ENCODE data around the gene PAGE2B.
"Not testable (repeated sequence)": the region's sequence is repeated elsewhere in the genome, so short reads cannot be mapped to it uniquely, and the experiment has no call there.

Gene PAGE2B

GRCh38 chrX:55074851-55075467 lies at the start of gene PAGE2B:
Gene PAGE2B, plus strand, starts transcription at chrX:55075030. Its CDS starts 1,012 bp downstream, at chrX:55076042.
- no peak for DNase-seq (ENCODE audit: low read depth)

- DNase-seq (ENCODE audit: low read depth), result no peak
These were observed 48.7 kb upstream of the PAGE2B start for GRCh38 chrX:55026143-55026542.

- DNase-seq (ENCODE audit: low read depth), result no peak
These were observed 48.0 kb upstream of the PAGE2B start for GRCh38 chrX:55026840-55027239.

- DNase-seq (ENCODE audit: low read depth), result no peak
These were observed 46.8 kb upstream of the PAGE2B start for GRCh38 chrX:55028040-55028439.

- DNase-seq (ENCODE audit: low read depth), result no peak
These were observed 46.2 kb upstream of the PAGE2B start for GRCh38 chrX:55028611-55029010.

GRCh38 chrX:55029291-55029690 lies 45.5 kb upstream of the PAGE2B start:
- DNase-seq (ENCODE audit: low read depth), result no peak

- DNase-seq (ENCODE audit: low read depth), result no peak
These were observed 44.3 kb upstream of the PAGE2B start, which contains the start of gene ALAS2 for GRCh38 chrX:55030271-55031205. Gene ALAS2, minus strand, starts transcription at chrX:55030977. Its CDS starts 4,977 bp downstream, at chrX:55026000.

GRCh38 chrX:55033429-55033828 lies 41.4 kb upstream of the PAGE2B start:
- DNase-seq (ENCODE audit: low read depth), result no peak

- no peak for DNase-seq (ENCODE audit: low read depth)
These were observed 35.4 kb upstream of the PAGE2B start for GRCh38 chrX:55039471-55039870.

GRCh38 chrX:55041514-55041913 lies 33.3 kb upstream of the PAGE2B start:
- no peak for DNase-seq (ENCODE audit: low read depth)

GRCh38 chrX:55050599-55050998 lies 24.2 kb upstream of the PAGE2B start:
- not testable (repeated sequence) for DNase-seq (ENCODE audit: low read depth)

- DNase-seq (ENCODE audit: low read depth), result no peak
These were observed 17.8 kb upstream of the PAGE2B start for GRCh38 chrX:55056820-55057674.

GRCh38 chrX:55057675-55058249 lies 17.1 kb upstream of the PAGE2B start:
- DNase-seq (ENCODE audit: low read depth), result peak; percentile 10

- DNase-seq (ENCODE audit: low read depth), result not testable (repeated sequence)
These were observed 7.7 kb upstream of the PAGE2B start for GRCh38 chrX:55067180-55067579.

GRCh38 chrX:55072286-55072685 lies 2.5 kb upstream of the PAGE2B start:
- DNase-seq (ENCODE audit: low read depth), result no peak

GRCh38 chrX:55088795-55089489 lies 14.1 kb downstream of the PAGE2B start, which contains the start of gene PAGE2:
Gene PAGE2, plus strand, starts transcription at chrX:55089018. Its CDS starts 1,003 bp downstream, at chrX:55090021.
- no peak for DNase-seq (ENCODE audit: low read depth)

GRCh38 chrX:55098691-55099090 lies 23.9 kb downstream of the PAGE2B start:
- no peak for DNase-seq (ENCODE audit: low read depth)

GRCh38 chrX:55099162-55099561 lies 24.3 kb downstream of the PAGE2B start:
- no peak for DNase-seq (ENCODE audit: low read depth)

GRCh38 chrX:55102754-55103153 lies 27.9 kb downstream of the PAGE2B start:
- DNase-seq (ENCODE audit: low read depth), result no peak

GRCh38 chrX:55107262-55107661 lies 32.4 kb downstream of the PAGE2B start:
- no peak for DNase-seq (ENCODE audit: low read depth)

GRCh38 chrX:55107911-55108310 lies 33.1 kb downstream of the PAGE2B start:
- no peak for DNase-seq (ENCODE audit: low read depth)
